Hepatocyte (in vitro differentiated cells): ENCODE data around the gene PID1. TPM values are rescaled to one million over a fixed set of nuclear protein-coding genes. Genes with fewer than 3 reads are reported as not detected.

ENCODE experiments used
- DNase-seq: peaks from one replicate; pipeline ENCODE4 v3.0.0-alpha.2; 2016; ENCODE audit warnings: low spot score
- H2AFZ ChIP-seq: fragments of 200-600 bp; sonication (generic); 2 replicates; pipeline ENCODE4 v1.6.0; 2016; ENCODE audit warnings: antibody characterized with exemption, mild to moderate bottlenecking
- H3K27ac ChIP-seq: fragments of 200-600 bp; sonication (generic); 2 replicates; pipeline ENCODE4 v1.5.1; 2016; ENCODE audit warnings: mild to moderate bottlenecking
- H3K27me3 ChIP-seq: fragments of 200-600 bp; sonication (generic); 2 replicates; pipeline ENCODE4 v1.6.1; 2016
- H3K36me3 ChIP-seq: fragments of 200-600 bp; sonication (generic); replicated peaks from 2 replicates; pipeline ENCODE4 v1.5.1; 2016; ENCODE audit warnings: low read depth; ENCODE audit not compliant: insufficient read depth
- H3K4me1 ChIP-seq: fragments of 200-600 bp; sonication (generic); 2 replicates; pipeline ENCODE4 v1.5.1; 2016; ENCODE audit warnings: mild to moderate bottlenecking, moderate library complexity; ENCODE audit not compliant: insufficient read depth
- H3K4me2 ChIP-seq: fragments of 200-600 bp; sonication (generic); 2 replicates; pipeline ENCODE4 v1.6.0; 2016
- H3K4me3 ChIP-seq: fragments of 200-600 bp; sonication (generic); 2 replicates; pipeline ENCODE4 v1.5.1; 2016; ENCODE audit warnings: mild to moderate bottlenecking
- H3K79me2 ChIP-seq: fragments of 200-600 bp; sonication (generic); 2 replicates; pipeline ENCODE4 v1.6.0; 2017; ENCODE audit warnings: mild to moderate bottlenecking
- H3K9me2 ChIP-seq: fragments of 200-600 bp; sonication (generic); replicated peaks from 2 replicates; pipeline ENCODE4 v1.6.0; 2017; ENCODE audit warnings: mild to moderate bottlenecking; ENCODE audit not compliant: insufficient read depth
- H3K9me3 ChIP-seq: fragments of 200-600 bp; sonication (generic); 2 replicates; pipeline ENCODE4 v1.5.1; 2016; ENCODE audit warnings: low read depth, mild to moderate bottlenecking
- H4K20me1 ChIP-seq: fragments of 200-600 bp; sonication (generic); 2 replicates; pipeline ENCODE4 v1.6.0; 2016; ENCODE audit warnings: mild to moderate bottlenecking; ENCODE audit not compliant: insufficient read depth, poor library complexity, severe bottlenecking
- EZH2 ChIP-seq: fragments of 200-600 bp; sonication (generic); IDR thresholded peaks from 2 replicates; pipeline ENCODE4 v1.6.1; 2016; ENCODE audit warnings: antibody characterized with exemption, mild to moderate bottlenecking, borderline replicate concordance
- EZH2phosphoT487 ChIP-seq: fragments of 200-600 bp; sonication (generic); IDR thresholded peaks from one replicate; pipeline ENCODE4 v1.6.1; 2018; ENCODE audit warnings: antibody characterized with exemption, mild to moderate bottlenecking, low read depth, moderate library complexity; ENCODE audit not compliant: unreplicated experiment, severe bottlenecking
- WGBS: methylation state at CpG from one replicate; pipeline ENCODE4 v1.1.6; 2016; ENCODE audit warnings: low lambda C conversion rate; ENCODE audit errors: missing lambda C conversion rate; 5-methylcytosine and 5-hydroxymethylcytosine counted together
- polyA plus RNA-seq: library from polyadenylated mRNA; unstranded; fragments of >200 nt; fragmentation: Nextera tagmentation; extraction: Ambion mirVana; gene quantifications from 2 replicates; pipeline ENCODE4 v1.2.1, GENCODE V29; 2016
- total RNA-seq: library from RNA; depleted of rRNA; stranded (reverse); fragments of >200 nt; gene quantifications from 2 replicates; pipeline ENCODE4 v1.2.3, GENCODE V29; 2014
- TF ChIP-seq, protein P1 (sequence below): fragments of 200-600 bp; sonication (generic); IDR thresholded peaks from 2 replicates; pipeline ENCODE4 v1.5.1; 2016; ENCODE audit warnings: antibody characterized with exemption, mild to moderate bottlenecking; ENCODE audit not compliant: poor library complexity

PID1 gene
- total and polyA plus RNA-seq, 2 experiments from 2014 or later, result 26.7 to 31.1 TPM

GRCh38 chr2:229282758-229283546 lies 11.9 kb upstream of the PID1 start:
- Histone ChIP-seq H2AFZ (no peak overlapping the region), H4K20me1 (no peaks in the 10 kb centered on the region), H3K4me3 (no peak overlapping the region), H3K27me3 (no peaks in the 10 kb centered on the region), H3K9me3 (no peaks in the 10 kb centered on the region), H3K9me2 (no peaks in the 10 kb centered on the region), H3K36me3 (no peaks in the 10 kb centered on the region), H3K4me2 (no peak overlapping the region), H3K79me2 (no peaks in the 10 kb centered on the region), H3K27ac (no peak overlapping the region), H3K4me1 (no peaks in the 10 kb centered on the region)
- DNase-seq, result no peak
- TF ChIP-seq EZH2 (no peak), EZH2phosphoT487 (no peak)
- TF ChIP-seq, protein P1, sequence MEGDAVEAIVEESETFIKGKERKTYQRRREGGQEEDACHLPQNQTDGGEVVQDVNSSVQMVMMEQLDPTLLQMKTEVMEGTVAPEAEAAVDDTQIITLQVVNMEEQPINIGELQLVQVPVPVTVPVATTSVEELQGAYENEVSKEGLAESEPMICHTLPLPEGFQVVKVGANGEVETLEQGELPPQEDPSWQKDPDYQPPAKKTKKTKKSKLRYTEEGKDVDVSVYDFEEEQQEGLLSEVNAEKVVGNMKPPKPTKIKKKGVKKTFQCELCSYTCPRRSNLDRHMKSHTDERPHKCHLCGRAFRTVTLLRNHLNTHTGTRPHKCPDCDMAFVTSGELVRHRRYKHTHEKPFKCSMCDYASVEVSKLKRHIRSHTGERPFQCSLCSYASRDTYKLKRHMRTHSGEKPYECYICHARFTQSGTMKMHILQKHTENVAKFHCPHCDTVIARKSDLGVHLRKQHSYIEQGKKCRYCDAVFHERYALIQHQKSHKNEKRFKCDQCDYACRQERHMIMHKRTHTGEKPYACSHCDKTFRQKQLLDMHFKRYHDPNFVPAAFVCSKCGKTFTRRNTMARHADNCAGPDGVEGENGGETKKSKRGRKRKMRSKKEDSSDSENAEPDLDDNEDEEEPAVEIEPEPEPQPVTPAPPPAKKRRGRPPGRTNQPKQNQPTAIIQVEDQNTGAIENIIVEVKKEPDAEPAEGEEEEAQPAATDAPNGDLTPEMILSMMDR, result no peak
- 79% methylated on average over 5 of the region's 5 CpGs for WGBS

DNA sequence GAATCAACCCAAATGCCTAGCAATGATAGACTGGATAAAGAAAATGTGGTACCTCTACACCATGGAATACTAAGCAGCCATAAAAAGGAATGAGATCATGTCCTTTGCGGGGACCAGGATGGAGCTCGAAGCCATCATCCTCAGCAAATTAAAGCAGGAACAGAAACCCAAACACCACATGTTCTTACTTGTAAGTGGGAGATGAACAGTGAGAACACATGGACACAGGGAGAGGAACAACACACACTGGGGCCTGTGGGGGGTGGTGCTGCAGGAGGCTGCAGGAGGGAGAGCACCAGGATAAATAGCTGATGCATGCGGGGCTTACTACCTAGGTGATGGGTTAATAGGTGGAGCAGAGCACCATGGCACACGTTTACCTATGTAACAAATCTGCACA lies 8.4 kb upstream of the PID1 start:
- H3K9me2 ChIP-seq, result no peaks in the 10 kb centered on the region
- no peak overlapping the region for H3K27ac ChIP-seq
- no peaks in the 10 kb centered on the region for H3K79me2 ChIP-seq
- no peaks in the 10 kb centered on the region for H3K36me3 ChIP-seq
- H3K4me1 ChIP-seq, result no peaks in the 10 kb centered on the region
- 90% methylated on average over 4 of the region's 4 CpGs for WGBS
- no peak overlapping the region for H3K4me3 ChIP-seq
- no peaks in the 10 kb centered on the region for H4K20me1 ChIP-seq
- H3K9me3 ChIP-seq, result no peaks in the 10 kb centered on the region
- TF ChIP-seq, protein P1, result no peak
- TF ChIP-seq EZH2phosphoT487 (no peak), EZH2 (no peak)
- no peaks in the 10 kb centered on the region for H3K27me3 ChIP-seq
- H3K4me2 ChIP-seq, result no peak overlapping the region
- DNase-seq, result no peak
- H2AFZ ChIP-seq, result no peak overlapping the region

- Histone ChIP-seq H2AFZ (no peak overlapping the region), H3K9me3 (no peaks in the 10 kb centered on the region), H3K9me2 (no peaks in the 10 kb centered on the region), H3K4me3 (no peak overlapping the region), H3K27me3 (no peaks in the 10 kb centered on the region), H3K4me1 (peaks cover 5% of the 10 kb centered on the region), H3K36me3 (no peaks in the 10 kb centered on the region), H3K4me2 (no peak overlapping the region), H3K27ac (no peak overlapping the region), H3K79me2 (peaks cover 3% of the 10 kb centered on the region), H4K20me1 (no peaks in the 10 kb centered on the region)
- TF ChIP-seq EZH2phosphoT487 (no peak), EZH2 (no peak)
- TF ChIP-seq, protein P1, result no peak
- DNase-seq, result no peak
Measured at GRCh38 chr2:229275506-229275905, 4.4 kb upstream of the PID1 start.
